ENCODE data around the gene LGALS13. TPM values are rescaled to one million over a fixed set of nuclear protein-coding genes. Genes with fewer than 3 reads are reported as not detected.

The LGALS13 gene
- total RNA-seq, 4 donors from 2014 or later: not detected

DNA sequence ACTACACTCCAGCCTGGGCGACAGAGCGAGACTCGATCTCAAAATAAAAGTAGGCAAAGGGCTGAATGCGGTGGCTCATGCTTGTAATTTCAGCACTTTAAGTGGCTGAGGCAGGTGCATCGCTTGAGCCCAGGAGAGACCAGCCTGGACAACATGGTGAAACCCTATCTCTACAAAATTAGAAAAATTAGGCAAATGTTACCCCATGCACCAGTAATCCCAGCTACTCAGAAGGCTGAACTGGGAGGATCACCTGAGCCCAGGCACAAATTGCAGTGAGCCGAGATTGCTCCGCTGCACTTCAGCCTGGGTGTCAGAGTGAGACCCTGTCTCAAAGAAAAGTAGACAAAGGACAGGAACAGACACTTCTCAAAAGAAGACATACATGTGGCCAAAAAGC, 9.9 kb upstream of the LGALS13 start:
- TF ChIP-seq CTCF (IDR thresholded peaks at IDR 0.05; ENCODE audit: low read depth): no peak

DNA sequence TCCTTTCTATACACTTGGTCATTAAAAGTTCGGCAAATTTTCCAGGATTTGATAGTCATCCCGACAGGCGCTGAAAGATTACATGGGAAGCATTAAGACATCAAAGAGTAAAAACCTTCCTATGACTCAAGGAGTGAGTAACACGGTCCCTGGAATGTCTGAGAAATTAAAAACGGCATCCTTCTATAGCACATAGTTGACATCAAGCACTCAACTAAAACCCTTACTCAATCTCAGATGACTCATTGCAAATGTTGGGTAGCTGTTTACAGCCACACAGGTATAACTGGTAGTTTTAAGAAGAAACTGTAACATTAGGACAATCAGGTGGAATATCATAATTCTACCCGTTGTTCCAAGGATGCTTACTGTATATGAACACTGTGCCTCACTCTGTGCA, 6.4 kb upstream of the LGALS13 start:
- no peak for TF ChIP-seq CTCF (IDR thresholded peaks at IDR 0.05; ENCODE audit: low read depth)

- TF ChIP-seq CTCF (IDR thresholded peaks at IDR 0.05; ENCODE audit: low read depth): no peak
Measured at GRCh38 chr19:39596911-39597310, 5.4 kb upstream of the LGALS13 start.

DNA sequence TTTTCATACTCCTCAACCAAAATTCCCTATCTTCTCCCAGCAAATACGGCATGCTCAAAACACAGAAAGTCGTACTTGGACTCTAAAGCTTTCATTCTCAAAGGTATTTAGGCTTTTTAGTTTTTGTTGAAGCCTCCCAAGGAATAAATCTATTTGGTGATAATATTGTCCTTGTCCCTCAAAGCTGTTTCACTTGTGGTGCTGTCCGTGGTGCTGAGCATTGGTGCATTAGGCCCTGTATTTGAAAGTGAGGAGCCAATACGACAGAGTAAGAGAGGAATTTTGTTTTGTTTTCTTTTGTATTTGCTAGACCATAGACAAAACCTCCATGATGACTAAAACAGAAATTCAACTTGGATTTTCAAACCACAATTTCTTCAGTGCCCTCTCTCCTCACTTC, 3.2 kb upstream of the LGALS13 start:
- no peak for TF ChIP-seq CTCF (IDR thresholded peaks at IDR 0.05; ENCODE audit: low read depth)

DNA sequence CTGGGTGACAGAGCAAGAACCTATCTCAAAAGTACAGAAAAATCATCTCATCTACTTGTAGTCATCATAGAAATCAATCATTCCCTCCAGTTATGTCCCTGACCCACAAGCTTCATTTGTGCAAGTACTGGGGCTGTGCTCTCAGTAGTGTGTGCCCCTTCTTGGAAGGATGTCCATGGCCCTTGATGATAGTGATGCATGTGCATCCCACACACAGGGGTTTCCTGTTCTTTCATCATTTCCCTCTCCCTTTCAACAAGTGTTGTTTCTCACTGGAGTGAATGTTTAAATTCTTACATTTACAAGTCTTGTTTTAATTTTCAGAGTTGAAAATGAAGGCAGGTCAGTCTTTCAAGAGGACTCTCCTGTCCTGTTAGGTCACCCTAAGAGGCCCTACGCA, 1.5 kb downstream of the LGALS13 start:
- TF ChIP-seq CTCF (IDR thresholded peaks at IDR 0.05; ENCODE audit: low read depth): no peak

GRCh38 chr19:39607021-39607420, 4.7 kb downstream of the LGALS13 start:
- TF ChIP-seq CTCF (IDR thresholded peaks at IDR 0.05; ENCODE audit: low read depth): no peak

DNA sequence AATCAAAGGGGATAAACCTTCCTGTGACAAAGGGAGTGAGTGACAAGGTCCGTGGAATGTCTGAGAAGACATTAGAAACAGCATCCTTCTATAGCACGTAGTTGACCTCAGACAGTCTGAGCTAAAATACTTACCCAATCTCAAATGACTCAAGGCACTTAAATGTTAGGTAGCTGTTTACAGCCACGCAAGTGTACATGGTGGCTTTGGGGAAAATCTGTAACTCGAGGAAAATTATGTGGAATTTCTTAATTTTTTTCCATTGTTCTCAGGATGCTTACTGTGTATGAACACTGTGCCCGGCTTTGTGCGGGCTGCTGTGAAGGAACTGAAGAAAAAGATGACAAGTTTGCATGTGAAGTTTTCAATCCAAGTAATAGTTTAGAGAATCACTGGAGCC, 5.2 kb downstream of the LGALS13 start:
- TF ChIP-seq CTCF (IDR thresholded peaks at IDR 0.05; ENCODE audit: low read depth): no peak

GRCh38 chr19:39613597-39613996, 11.3 kb downstream of the LGALS13 start:
- TF ChIP-seq CTCF (IDR thresholded peaks at IDR 0.05; ENCODE audit: low read depth): no peak
